KOPT-K1 (cell line): ENCODE measurements around the gene NEDD9.

ENCODE experiments used
- H3K27ac ChIP-seq: fragments of 200-600 bp; sonication (generic); 2 replicates; pipeline ENCODE4 v1.5.1; 2016; ENCODE audit warnings: antibody characterized with exemption, mild to moderate bottlenecking, low read depth, low read length; ENCODE audit not compliant: poor library complexity, severe bottlenecking
- H3K36me3 ChIP-seq: fragments of 200-600 bp; sonication (generic); 2 replicates; pipeline ENCODE4 v1.5.1; 2017; ENCODE audit warnings: antibody characterized with exemption, mild to moderate bottlenecking, low read length, moderate library complexity; ENCODE audit not compliant: insufficient read depth
- H3K9me3 ChIP-seq: fragments of 200-600 bp; sonication (generic); 2 replicates; pipeline ENCODE4 v1.5.1; 2017; ENCODE audit warnings: antibody characterized with exemption, low read length, mild to moderate bottlenecking; ENCODE audit not compliant: insufficient read depth, poor library complexity, severe bottlenecking

The NEDD9 gene

GRCh38 chr6:11268978-11269377 is 36.5 kb upstream of the NEDD9 start:
- no peak overlapping the region for H3K27ac ChIP-seq
- H3K9me3 ChIP-seq: no peaks in the 10 kb centered on the region
- H3K36me3 ChIP-seq: no peaks in the 10 kb centered on the region

- Histone ChIP-seq H3K9me3 (no peaks in the 10 kb centered on the region), H3K36me3 (no peaks in the 10 kb centered on the region), H3K27ac (no peak overlapping the region)
Observed at GRCh38 chr6:11266926-11267325, 34.5 kb upstream of the NEDD9 start.

- Histone ChIP-seq H3K27ac (no peak overlapping the region), H3K9me3 (no peaks in the 10 kb centered on the region), H3K36me3 (no peaks in the 10 kb centered on the region)
Observed at GRCh38 chr6:11265932-11266331, 33.5 kb upstream of the NEDD9 start.

- no peak overlapping the region for H3K27ac ChIP-seq
Observed at GRCh38 chr6:11264100-11264499, 31.6 kb upstream of the NEDD9 start.

GRCh38 chr6:11263291-11263775 is 30.9 kb upstream of the NEDD9 start:
- Histone ChIP-seq H3K36me3 (no peaks in the 10 kb centered on the region), H3K9me3 (no peaks in the 10 kb centered on the region), H3K27ac (no peak overlapping the region)

More at GRCh38 chr6:11264100-11264499, 31.6 kb upstream of the NEDD9 start:
- H3K9me3 ChIP-seq: no peaks in the 10 kb centered on the region
- H3K36me3 ChIP-seq: no peaks in the 10 kb centered on the region

- Histone ChIP-seq H3K9me3 (no peaks in the 10 kb centered on the region), H3K36me3 (no peaks in the 10 kb centered on the region), H3K27ac (no peak overlapping the region)
Observed at GRCh38 chr6:11262242-11262641, 29.8 kb upstream of the NEDD9 start.

- Histone ChIP-seq H3K27ac (no peak overlapping the region), H3K9me3 (no peaks in the 10 kb centered on the region), H3K36me3 (no peaks in the 10 kb centered on the region)
Observed at GRCh38 chr6:11260249-11261038, 28.0 kb upstream of the NEDD9 start.

GRCh38 chr6:11258260-11259237 is 26.1 kb upstream of the NEDD9 start:
- H3K27ac ChIP-seq: peak overlapping the region; percentile 58
- H3K36me3 ChIP-seq: no peaks in the 10 kb centered on the region
- no peaks in the 10 kb centered on the region for H3K9me3 ChIP-seq

GRCh38 chr6:11255610-11256009 is 23.1 kb upstream of the NEDD9 start:
- Histone ChIP-seq H3K36me3 (no peaks in the 10 kb centered on the region), H3K9me3 (no peaks in the 10 kb centered on the region), H3K27ac (no peak overlapping the region)

GRCh38 chr6:11253594-11253993 is 21.1 kb upstream of the NEDD9 start:
- peaks cover 12% of the 10 kb centered on the region; the same call in 1 of the 2 replicates for H3K36me3 ChIP-seq
- H3K27ac ChIP-seq: no peak overlapping the region
- H3K9me3 ChIP-seq: no peaks in the 10 kb centered on the region

- Histone ChIP-seq H3K27ac (no peak overlapping the region), H3K36me3 (peaks cover 12% of the 10 kb centered on the region; the same call in 1 of the 2 replicates), H3K9me3 (no peaks in the 10 kb centered on the region)
Observed at GRCh38 chr6:11251553-11252360, 19.3 kb upstream of the NEDD9 start.

- peaks cover 12% of the 10 kb centered on the region; the same call in 1 of the 2 replicates for H3K36me3 ChIP-seq
- H3K9me3 ChIP-seq: no peaks in the 10 kb centered on the region
- no peak overlapping the region for H3K27ac ChIP-seq
Observed at GRCh38 chr6:11250108-11250507, 17.6 kb upstream of the NEDD9 start.

GRCh38 chr6:11248974-11249761 is 16.7 kb upstream of the NEDD9 start:
- H3K27ac ChIP-seq: no peak overlapping the region
- H3K9me3 ChIP-seq: no peaks in the 10 kb centered on the region
- peaks cover 12% of the 10 kb centered on the region; the same call in 1 of the 2 replicates for H3K36me3 ChIP-seq

- Histone ChIP-seq H3K36me3 (peaks cover 12% of the 10 kb centered on the region; the same call in 1 of the 2 replicates), H3K27ac (no peak overlapping the region), H3K9me3 (no peaks in the 10 kb centered on the region)
Observed at GRCh38 chr6:11246722-11247121, 14.3 kb upstream of the NEDD9 start.
